Activated effector memory CD4-positive, alpha-beta T cell treated with anti-CD3 and anti-CD28 coated beads, Interleukin-2, amount 50 U/mL, for 16 hours (primary cell): ENCODE data around the gene MSI2.

ENCODE experiments used
- DNase-seq: peaks from one replicate; pipeline ENCODE4 v3.0.0-alpha.2; 2020

The MSI2 gene

GRCh38 chr17:57375040-57375769 lies 118.9 kb downstream of the MSI2 start:
- DNase-seq: no peak

- DNase-seq: no peak
These were observed 119.5 kb downstream of the MSI2 start for GRCh38 chr17:57375770-57376225.

GRCh38 chr17:57377094-57377493 lies 120.8 kb downstream of the MSI2 start:
- DNase-seq: no peak

GRCh38 chr17:57379237-57379894 lies 123.0 kb downstream of the MSI2 start:
- no peak for DNase-seq

GRCh38 chr17:57379895-57380434 lies 123.6 kb downstream of the MSI2 start:
- no peak for DNase-seq

- DNase-seq: no peak
These were observed 125.2 kb downstream of the MSI2 start for GRCh38 chr17:57381498-57381897.

GRCh38 chr17:57384219-57384618 lies 127.9 kb downstream of the MSI2 start:
- DNase-seq: no peak

- DNase-seq: no peak
These were observed 129.7 kb downstream of the MSI2 start for GRCh38 chr17:57385975-57386374.

GRCh38 chr17:57387575-57387974 lies 131.3 kb downstream of the MSI2 start:
- no peak for DNase-seq

- DNase-seq: no peak
These were observed 131.9 kb downstream of the MSI2 start for GRCh38 chr17:57388131-57388725.

GRCh38 chr17:57389473-57389872 lies 133.2 kb downstream of the MSI2 start:
- DNase-seq: no peak

- no peak for DNase-seq
These were observed 134.9 kb downstream of the MSI2 start for GRCh38 chr17:57391076-57391825.

GRCh38 chr17:57391857-57392471 lies 135.6 kb downstream of the MSI2 start:
- DNase-seq: no peak

- DNase-seq: no peak
These were observed 137.0 kb downstream of the MSI2 start for GRCh38 chr17:57393368-57393767.

GRCh38 chr17:57394375-57394774 lies 138.1 kb downstream of the MSI2 start:
- DNase-seq: no peak

GRCh38 chr17:57395721-57396321 lies 139.5 kb downstream of the MSI2 start:
- DNase-seq: no peak

- no peak for DNase-seq
These were observed 140.2 kb downstream of the MSI2 start for GRCh38 chr17:57396511-57396921.

GRCh38 chr17:57397402-57397801 lies 141.1 kb downstream of the MSI2 start:
- DNase-seq: no peak

- DNase-seq: no peak
These were observed 143.4 kb downstream of the MSI2 start for GRCh38 chr17:57399690-57400089.

GRCh38 chr17:57400648-57401047 lies 144.3 kb downstream of the MSI2 start:
- DNase-seq: no peak

- no peak for DNase-seq
These were observed 145.5 kb downstream of the MSI2 start for GRCh38 chr17:57401556-57402488.
